GM21528 (cell line): ENCODE data around the gene PTPA.
"Not testable (repeated sequence)": the region's sequence is repeated elsewhere in the genome, so short reads cannot be mapped to it uniquely, and the experiment has no call there.

ENCODE experiments used
- ATAC-seq: cut with Tn5 transposase; IDR thresholded peaks from one replicate; pipeline ENCODE4 v1.9.1; 2021; ENCODE audit warnings: mild to moderate bottlenecking, moderate library complexity; ENCODE audit not compliant: unreplicated experiment, low FRiP score

The PTPA gene

GRCh38 chr9:129193655-129194054, 82.4 kb downstream of the PTPA start:
- no peak for ATAC-seq

GRCh38 chr9:129194221-129194620, 83.0 kb downstream of the PTPA start:
- ATAC-seq = no peak

GRCh38 chr9:129195606-129196005, 84.4 kb downstream of the PTPA start:
- ATAC-seq = no peak

- ATAC-seq = not testable (repeated sequence)
Measured at GRCh38 chr9:129197045-129197444, 85.8 kb downstream of the PTPA start.

GRCh38 chr9:129197978-129198318, 86.7 kb downstream of the PTPA start:
- ATAC-seq = no peak
